Measurements from ENCODE around the gene CACNA1F.
A peak's percentile ranks its signal among the peaks of the same experiment; 100 is the strongest.

Gene CACNA1F

GRCh38 chrX:49197543-49198087 is 35.5 kb downstream of the CACNA1F start:
- no peak for DNase-seq (ENCODE audit: low read depth)

DNA sequence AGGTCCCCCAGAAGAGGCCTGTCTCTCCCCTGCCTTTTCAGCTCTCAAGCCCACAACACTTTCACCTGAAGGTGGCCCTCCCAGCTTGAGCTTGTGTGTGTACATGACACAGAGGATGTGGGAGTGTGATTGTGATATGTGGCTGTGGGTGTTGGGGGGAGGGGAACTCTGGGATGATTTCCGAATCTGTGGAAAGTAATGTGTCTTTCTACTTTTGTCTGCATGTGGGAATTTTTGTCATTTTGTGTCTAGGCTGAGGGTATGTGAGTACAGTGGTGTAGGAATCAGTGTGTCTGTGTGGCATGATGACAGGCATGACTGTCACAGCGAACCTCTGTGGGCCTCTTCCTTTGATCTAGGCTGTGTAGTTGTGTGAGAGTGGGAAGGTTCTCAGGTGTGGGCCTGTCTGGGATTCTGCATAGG is 39.6 kb downstream of the CACNA1F start:
- DNase-seq (ENCODE audit: low read depth), result no peak

DNA sequence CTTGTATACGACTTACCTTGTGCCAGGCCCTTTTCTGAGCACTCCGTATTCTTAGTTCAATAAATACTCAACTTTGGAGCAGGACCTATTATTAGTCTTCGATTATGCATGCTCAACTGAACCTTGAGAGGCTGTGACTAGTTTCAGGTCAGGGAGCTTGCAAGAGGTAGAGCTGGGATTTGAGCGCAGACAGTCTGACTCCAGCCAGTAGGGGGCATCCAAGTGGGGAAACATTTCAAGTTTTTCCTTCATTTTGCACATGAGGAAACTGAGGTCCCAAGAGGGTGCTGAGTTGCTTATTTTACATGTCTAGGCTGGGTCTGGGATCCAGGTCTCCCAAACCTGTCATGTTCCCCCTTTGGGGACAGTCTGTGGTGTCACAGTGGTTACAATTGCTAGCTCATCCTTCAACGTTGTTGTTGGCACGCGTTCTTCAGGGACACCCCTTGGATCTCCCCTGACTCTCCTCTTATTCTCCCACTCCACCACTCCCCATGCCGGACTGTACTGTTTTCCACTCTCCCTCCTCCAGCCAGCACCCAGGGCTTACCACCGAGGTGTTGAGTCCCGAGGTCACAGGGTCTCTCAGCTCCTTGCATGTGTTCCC is 40.3 kb downstream of the CACNA1F start:
- no peak for DNase-seq (ENCODE audit: low read depth)

- DNase-seq (ENCODE audit: low read depth), result no peak
Measured at GRCh38 chrX:49191574-49192011, 41.5 kb downstream of the CACNA1F start.

GRCh38 chrX:49190821-49191573 is 42.1 kb downstream of the CACNA1F start:
- DNase-seq (ENCODE audit: low read depth), result peak; percentile 97

DNA sequence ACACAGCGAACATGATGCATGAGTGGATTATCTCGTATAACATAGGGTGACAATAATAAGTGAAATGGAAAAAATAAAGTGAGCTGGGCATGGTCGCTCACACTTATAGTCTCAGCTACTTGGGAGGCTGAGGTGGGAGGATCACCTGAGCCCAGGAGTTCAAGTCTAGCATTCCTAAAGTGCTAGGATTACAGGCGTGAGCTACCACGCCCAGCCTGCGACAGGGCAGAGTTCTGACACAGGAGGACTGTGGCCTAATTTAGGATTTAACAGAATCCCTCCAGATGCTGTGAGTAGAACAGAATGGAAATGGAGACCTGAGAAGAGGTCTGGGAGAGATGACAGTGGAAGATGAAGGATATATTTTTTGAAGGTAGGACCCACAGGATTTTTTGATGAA is 43.5 kb downstream of the CACNA1F start:
- no peak for DNase-seq (ENCODE audit: low read depth)

GRCh38 chrX:49188468-49189076 is 44.6 kb downstream of the CACNA1F start:
- no peak for DNase-seq (ENCODE audit: low read depth)

GRCh38 chrX:49187526-49187925 is 45.6 kb downstream of the CACNA1F start:
- no peak for DNase-seq (ENCODE audit: low read depth)

DNA sequence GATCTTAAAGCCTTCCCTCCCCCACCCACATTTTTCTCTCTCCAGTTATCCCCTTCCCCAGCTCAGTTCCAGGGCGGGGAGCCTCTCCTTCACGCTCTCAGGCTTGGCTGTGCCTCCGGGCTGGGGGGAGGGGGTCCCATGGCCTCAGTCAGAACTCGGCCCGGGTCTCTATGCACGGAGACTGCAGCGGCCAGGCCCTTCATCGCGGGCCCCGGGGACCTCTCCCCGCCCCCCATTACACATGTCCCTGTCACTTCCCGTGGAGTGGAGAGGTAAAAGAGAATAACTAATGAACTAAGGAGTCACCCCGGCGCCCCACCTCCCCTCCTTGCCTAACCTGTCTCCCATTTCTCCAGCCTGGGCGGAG is 46.1 kb downstream of the CACNA1F start:
- DNase-seq (ENCODE audit: low read depth), result no peak

DNA sequence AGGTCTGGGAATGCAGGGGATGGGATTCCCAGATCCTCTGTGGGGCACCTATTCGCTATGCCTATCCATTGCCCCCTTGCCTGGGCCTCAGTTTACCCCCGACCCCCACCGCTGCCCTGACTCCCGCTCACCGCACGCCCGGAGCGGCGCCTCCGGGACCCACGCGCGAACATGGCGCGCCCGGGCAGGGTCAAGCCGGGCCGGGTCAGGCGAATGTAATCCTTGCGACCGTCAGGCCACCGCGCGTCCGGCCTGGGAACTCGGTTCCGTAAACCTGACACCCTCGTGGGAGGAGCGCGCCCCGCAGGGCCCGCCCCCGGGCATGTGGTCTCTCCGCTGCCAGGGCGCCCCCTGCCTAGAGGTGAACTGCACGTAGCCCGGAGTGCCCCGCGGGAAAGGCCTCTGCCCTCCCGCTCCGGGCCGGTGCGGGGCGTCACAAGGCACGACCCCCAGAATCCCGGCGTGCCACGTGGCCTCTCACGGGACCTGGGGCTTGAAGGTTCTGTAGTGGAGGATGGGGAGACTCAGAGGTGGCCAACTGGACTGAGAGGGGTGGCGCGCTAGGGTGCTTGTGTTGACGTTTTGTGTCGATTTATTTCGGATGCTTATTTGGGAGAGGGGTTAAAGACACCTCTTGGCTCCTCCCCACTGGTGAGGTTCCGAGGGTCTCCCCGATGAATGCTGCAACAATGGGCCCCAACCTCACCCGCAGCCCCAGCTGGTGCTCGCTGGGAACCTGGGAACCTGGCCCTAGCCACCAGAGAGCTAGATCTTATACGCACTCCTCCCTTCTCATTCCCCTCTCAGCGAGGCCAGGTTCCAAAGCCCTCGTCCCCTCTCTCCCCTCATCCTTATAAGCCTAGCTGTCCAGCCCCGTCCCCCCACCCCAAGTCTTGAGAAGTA is 46.8 kb downstream of the CACNA1F start, which contains the start of gene PRICKLE3:
Gene PRICKLE3 (minus strand): TSS at position 249 of the 903 bp plus-strand sequence. CDS start 76 bp downstream, at position 173.
- DNase-seq (ENCODE audit: low read depth), result no peak

- peak; percentile 73 for DNase-seq (ENCODE audit: low read depth)
Measured at GRCh38 chrX:49184294-49185281, 48.6 kb downstream of the CACNA1F start.

GRCh38 chrX:49183701-49184281 is 49.3 kb downstream of the CACNA1F start:
- no peak for DNase-seq (ENCODE audit: low read depth)

GRCh38 chrX:49179358-49179757 is 53.8 kb downstream of the CACNA1F start:
- no peak for DNase-seq (ENCODE audit: low read depth)

DNA sequence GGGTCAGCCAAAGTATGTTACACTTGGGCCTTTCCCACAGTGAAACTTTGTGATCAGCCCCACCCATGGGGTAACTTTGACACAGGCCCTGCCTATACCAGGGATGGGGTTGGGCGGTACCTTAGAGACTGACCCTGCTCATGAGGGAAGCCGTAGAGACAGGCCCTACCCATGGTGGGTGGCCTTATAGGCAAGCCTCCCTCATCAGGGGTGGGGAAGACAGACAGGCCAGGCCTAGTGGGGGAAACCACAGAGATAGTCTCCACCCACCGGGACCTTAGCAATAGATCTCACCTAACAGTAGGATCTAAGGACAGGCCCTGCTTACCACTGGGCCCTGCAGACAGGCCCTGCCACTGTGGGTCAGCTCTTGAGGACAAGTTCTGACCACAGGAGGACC is 54.6 kb downstream of the CACNA1F start:
- DNase-seq (ENCODE audit: low read depth), result no peak

GRCh38 chrX:49177873-49178480 is 55.2 kb downstream of the CACNA1F start:
- no peak for DNase-seq (ENCODE audit: low read depth)

GRCh38 chrX:49177338-49177833 is 55.8 kb downstream of the CACNA1F start:
- DNase-seq (ENCODE audit: low read depth), result no peak

DNA sequence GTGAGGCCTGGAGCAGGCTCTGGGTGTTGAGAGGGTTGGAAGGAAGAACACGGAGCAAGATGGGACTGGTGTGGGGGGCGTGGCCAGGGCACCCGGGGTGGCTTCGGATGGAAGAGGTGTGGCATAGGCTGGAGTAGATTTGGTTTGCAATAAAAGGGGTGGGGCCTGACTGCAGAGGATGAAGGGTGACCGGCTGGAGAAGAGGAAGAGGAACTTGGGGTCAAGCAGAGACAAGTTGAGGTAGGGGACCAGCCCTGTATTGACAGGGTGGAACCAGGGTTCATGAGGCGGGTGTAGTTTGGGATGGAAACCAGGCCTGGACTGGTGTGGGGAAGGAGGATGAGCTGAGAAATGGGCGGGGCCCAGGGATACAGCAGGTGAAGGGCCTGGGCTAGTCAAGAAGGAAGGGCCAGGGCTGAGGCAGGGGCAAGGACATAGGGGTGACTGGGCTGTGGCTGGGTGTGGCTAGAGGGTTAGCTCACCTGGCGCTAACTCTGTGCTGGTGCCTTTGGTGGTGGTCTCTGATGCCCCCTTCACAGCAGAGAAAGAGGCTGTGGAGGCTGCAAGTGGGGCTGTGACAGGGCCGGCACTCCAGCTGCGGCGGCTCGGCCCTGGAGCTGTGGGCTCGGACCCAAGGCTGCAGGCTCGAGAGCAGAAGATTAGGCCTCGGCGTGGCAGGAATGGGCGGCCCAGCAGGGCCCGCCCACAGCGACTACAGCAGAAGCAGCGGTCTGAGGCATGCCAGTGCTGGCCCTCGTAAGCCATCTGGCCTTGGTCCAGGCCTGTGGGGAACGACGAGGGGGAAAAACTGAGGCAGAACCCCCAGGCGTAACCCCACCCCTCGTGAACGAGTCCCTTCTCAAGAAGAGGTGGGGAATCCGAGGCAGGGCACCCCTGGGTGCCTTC is 56.5 kb downstream of the CACNA1F start:
- no peak for DNase-seq (ENCODE audit: low read depth)

DNA sequence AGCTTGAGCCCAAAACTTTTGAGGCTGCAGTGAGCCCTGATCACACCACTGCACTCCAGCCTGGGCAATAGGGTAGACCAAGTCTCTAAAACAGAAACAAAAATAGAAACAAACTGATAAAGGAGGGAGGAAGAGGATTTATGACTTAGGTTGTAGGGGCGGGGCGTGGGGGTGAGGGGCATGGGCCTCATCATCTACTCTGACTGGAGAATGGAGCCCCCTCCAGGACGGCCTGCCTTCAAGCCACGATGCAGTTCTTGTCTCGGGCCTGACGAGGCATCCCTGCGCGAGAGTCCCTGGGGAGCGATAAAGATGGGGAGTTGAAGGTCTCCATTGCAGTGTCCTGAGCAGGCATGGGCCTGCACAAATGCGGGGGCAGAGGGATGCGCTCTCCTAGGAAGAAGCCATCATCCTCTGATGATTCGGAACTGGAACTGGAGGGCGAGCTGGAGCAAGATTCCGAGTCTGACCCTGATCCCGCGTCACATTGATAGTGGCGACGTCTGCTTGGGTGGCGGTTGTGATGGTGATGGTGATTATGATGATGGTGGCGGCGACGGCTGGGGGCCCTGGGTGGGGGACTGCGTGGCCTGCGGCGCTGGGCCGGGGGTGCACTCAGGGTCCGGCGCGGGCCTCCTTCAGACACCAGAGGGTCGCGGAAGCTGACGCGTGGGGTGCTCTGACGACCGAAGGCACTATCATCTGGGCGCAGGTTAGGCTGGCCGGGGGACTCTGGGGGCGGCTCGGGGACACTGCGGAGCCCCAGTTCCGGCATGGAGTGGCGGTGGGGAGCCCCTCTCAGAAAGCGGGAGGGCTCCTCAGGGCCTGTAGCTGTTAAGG is 57.5 kb downstream of the CACNA1F start:
- DNase-seq (ENCODE audit: low read depth), result no peak
